Measurements from ENCODE around the gene PHLDA3.

Gene PHLDA3

GRCh38 chr1:201447903-201448871 is 20.8 kb downstream of the PHLDA3 start:
- no peak for TF ChIP-seq SPI1 (IDR thresholded peaks at IDR 0.05; ENCODE audit: borderline replicate concordance, low read depth)
- TF ChIP-seq, protein P1, sequence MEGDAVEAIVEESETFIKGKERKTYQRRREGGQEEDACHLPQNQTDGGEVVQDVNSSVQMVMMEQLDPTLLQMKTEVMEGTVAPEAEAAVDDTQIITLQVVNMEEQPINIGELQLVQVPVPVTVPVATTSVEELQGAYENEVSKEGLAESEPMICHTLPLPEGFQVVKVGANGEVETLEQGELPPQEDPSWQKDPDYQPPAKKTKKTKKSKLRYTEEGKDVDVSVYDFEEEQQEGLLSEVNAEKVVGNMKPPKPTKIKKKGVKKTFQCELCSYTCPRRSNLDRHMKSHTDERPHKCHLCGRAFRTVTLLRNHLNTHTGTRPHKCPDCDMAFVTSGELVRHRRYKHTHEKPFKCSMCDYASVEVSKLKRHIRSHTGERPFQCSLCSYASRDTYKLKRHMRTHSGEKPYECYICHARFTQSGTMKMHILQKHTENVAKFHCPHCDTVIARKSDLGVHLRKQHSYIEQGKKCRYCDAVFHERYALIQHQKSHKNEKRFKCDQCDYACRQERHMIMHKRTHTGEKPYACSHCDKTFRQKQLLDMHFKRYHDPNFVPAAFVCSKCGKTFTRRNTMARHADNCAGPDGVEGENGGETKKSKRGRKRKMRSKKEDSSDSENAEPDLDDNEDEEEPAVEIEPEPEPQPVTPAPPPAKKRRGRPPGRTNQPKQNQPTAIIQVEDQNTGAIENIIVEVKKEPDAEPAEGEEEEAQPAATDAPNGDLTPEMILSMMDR (IDR thresholded peaks at IDR 0.05; ENCODE audit: insufficient read depth, low read length): peak; percentile 61
- Histone ChIP-seq H3K4me3 (replicated peaks; ENCODE audit: insufficient read depth, low read length) (no peak overlapping the region), H3K27me3 (ENCODE audit: insufficient read depth, poor library complexity, severe bottlenecking) (no peaks in the 10 kb centered on the region), H3K27ac (replicated peaks) (no peak overlapping the region)
- DNase-seq (ENCODE audit: low read depth in 1 of 2, low spot score in 1 of 2): peak in 1 of 2 experiments; percentile 44

DNA sequence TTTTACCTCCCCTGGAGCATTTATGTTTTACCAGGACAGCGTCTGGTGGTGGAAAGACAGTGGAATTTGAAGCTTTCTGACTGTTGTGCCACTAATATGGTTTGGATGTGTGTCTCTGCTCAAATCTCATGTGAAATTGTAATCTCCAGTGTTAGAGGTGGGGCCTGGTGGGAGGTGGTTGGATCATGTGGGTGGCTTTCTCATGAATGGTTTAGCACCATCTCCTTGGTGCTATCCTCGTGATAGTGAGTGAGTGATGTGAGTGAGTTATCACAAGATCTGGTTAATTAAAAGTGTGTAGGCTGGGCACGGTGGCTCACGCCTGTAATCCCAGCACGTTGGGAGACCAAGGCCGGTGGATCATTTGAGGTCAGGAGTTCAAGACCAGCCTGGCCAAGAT is 23.7 kb downstream of the PHLDA3 start:
- DNase-seq (ENCODE audit: low read depth in 1 of 2, low spot score in 1 of 2): no peak
- H3K4me3 ChIP-seq (replicated peaks; ENCODE audit: insufficient read depth, low read length): no peak overlapping the region
- TF ChIP-seq GABPA (IDR thresholded peaks at IDR 0.05; ENCODE audit: low read depth) (no peak), SPI1 (IDR thresholded peaks at IDR 0.05; ENCODE audit: borderline replicate concordance, low read depth) (no peak)
- TF ChIP-seq, protein P1 (IDR thresholded peaks at IDR 0.05; ENCODE audit: insufficient read depth, low read length): no peak
- H3K27ac ChIP-seq (replicated peaks): no peak overlapping the region
- no peaks in the 10 kb centered on the region for H3K27me3 ChIP-seq (ENCODE audit: insufficient read depth, poor library complexity, severe bottlenecking)

GRCh38 chr1:201444792-201445191 is 24.2 kb downstream of the PHLDA3 start:
- H3K27ac ChIP-seq (replicated peaks): no peak overlapping the region
- no peak for TF ChIP-seq SPI1 (IDR thresholded peaks at IDR 0.05; ENCODE audit: borderline replicate concordance, low read depth)
- no peak for TF ChIP-seq POLR2AphosphoS5 (IDR thresholded peaks at IDR 0.05; ENCODE audit: low read depth)
- no peak for TF ChIP-seq REST (IDR thresholded peaks at IDR 0.05; ENCODE audit: insufficient replicate concordance, low read depth)
- no peak for TF ChIP-seq GABPA (IDR thresholded peaks at IDR 0.05; ENCODE audit: low read depth)
- H3K4me3 ChIP-seq (replicated peaks; ENCODE audit: insufficient read depth, low read length): no peak overlapping the region
- DNase-seq (ENCODE audit: low read depth in 1 of 2, low spot score in 1 of 2): no peak
- no peaks in the 10 kb centered on the region for H3K27me3 ChIP-seq (ENCODE audit: insufficient read depth, poor library complexity, severe bottlenecking)

DNA sequence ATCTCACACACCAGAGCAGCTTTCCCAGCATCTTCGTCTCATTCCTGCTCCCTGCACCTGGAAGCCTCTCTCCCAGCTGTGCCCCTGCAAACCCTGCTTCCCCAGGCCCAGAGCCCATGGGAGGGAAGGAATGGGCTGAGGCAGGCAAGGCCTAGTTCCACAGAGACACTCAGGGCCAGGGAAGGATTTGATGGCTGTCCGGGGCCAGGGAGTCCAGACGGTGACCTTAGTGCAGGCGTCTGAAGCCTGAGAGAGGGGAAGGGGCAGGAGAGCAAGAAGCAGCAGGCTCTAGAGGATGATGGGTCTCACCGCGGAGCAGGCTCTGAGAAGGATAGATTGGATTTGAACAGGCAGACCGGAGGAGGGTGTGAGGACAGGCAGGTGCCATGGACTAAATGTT is 25.2 kb downstream of the PHLDA3 start:
- peaks cover 2% of the 10 kb centered on the region for H3K27me3 ChIP-seq (ENCODE audit: insufficient read depth, poor library complexity, severe bottlenecking)
- DNase-seq (ENCODE audit: low read depth in 1 of 2, low spot score in 1 of 2): no peak
- H3K27ac ChIP-seq (replicated peaks): no peak overlapping the region
- TF ChIP-seq POLR2AphosphoS5 (IDR thresholded peaks at IDR 0.05; ENCODE audit: low read depth): no peak
- TF ChIP-seq, protein P1 (IDR thresholded peaks at IDR 0.05; ENCODE audit: insufficient read depth, low read length): no peak
- TF ChIP-seq SPI1 (IDR thresholded peaks at IDR 0.05; ENCODE audit: borderline replicate concordance, low read depth): no peak
- TF ChIP-seq GABPA (IDR thresholded peaks at IDR 0.05; ENCODE audit: low read depth): no peak
- TF ChIP-seq REST (IDR thresholded peaks at IDR 0.05; ENCODE audit: insufficient replicate concordance, low read depth): no peak
- H3K4me3 ChIP-seq (replicated peaks; ENCODE audit: insufficient read depth, low read length): no peak overlapping the region

All from HL-60 (cell line).